A673 (cell line): ENCODE data around the gene INTS13.

ENCODE experiments used
- CTCF ChIP-seq: fragments of 300-800, 200-600 bp; sonication (generic); conservative IDR thresholded peaks from 2 replicates; pipeline ENCODE4 v1.5.1; 2017; ENCODE audit warnings: low read depth, mild to moderate bottlenecking, antibody characterized with exemption, low read length, moderate library complexity, mixed read lengths
- EZH2 ChIP-seq: fragments of 200-600 bp; sonication (generic); IDR thresholded peaks from 2 replicates; pipeline ENCODE4 v1.6.1; 2017; ENCODE audit warnings: borderline replicate concordance, low read depth, mild to moderate bottlenecking, mixed read lengths, antibody characterized with exemption, low read length; ENCODE audit not compliant: poor library complexity, severe bottlenecking

- no peak for TF ChIP-seq CTCF
- no peak for TF ChIP-seq EZH2
Measured at GRCh38 chr12:26880625-26881024, 57.2 kb downstream of the INTS13 start.
